Measurements from ENCODE around the gene TSC22D1. TPM values are rescaled to one million over a fixed set of nuclear protein-coding genes. Genes with fewer than 3 reads are reported as not detected.

TSC22D1 gene
- total RNA-seq (ENCODE audit: low replicate concordance), result 48.6 and 94.5 TPM in 2 replicates

DNA sequence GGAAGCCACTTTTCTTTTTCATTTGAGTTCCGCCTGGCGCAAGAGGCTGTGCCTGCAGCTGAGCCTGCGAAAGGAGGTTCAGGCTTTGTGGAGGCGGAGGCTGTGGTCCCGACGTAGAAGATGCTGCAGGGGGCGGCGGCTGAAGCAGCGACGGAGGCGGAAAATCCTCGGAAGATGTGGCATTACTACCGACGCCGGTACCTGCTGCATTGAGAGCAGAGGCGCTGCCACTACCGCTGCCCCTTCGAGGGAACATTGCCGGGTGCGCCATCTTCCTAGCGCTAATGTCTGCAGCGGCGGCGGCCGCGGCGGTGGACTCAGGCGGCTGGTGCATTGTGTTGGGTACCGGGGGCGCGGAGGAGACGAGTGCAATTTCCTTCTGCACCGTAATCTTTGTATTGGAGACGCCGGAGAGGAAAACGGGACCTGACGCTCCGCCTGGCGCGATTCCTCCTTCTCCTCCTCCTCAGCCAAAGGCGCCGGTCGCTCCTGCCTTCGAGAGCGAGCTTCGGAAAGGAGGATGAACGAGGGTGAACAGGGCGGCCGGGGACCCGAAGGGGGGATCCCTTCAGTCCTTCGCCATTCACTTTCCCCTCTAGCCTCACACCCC is at the start of gene TSC22D1:
TSC22D1 (minus strand) TSS at position 590 of the 610 bp plus-strand sequence; CDS start at position 334, 256 bp downstream.
- TF ChIP-seq, protein P1, sequence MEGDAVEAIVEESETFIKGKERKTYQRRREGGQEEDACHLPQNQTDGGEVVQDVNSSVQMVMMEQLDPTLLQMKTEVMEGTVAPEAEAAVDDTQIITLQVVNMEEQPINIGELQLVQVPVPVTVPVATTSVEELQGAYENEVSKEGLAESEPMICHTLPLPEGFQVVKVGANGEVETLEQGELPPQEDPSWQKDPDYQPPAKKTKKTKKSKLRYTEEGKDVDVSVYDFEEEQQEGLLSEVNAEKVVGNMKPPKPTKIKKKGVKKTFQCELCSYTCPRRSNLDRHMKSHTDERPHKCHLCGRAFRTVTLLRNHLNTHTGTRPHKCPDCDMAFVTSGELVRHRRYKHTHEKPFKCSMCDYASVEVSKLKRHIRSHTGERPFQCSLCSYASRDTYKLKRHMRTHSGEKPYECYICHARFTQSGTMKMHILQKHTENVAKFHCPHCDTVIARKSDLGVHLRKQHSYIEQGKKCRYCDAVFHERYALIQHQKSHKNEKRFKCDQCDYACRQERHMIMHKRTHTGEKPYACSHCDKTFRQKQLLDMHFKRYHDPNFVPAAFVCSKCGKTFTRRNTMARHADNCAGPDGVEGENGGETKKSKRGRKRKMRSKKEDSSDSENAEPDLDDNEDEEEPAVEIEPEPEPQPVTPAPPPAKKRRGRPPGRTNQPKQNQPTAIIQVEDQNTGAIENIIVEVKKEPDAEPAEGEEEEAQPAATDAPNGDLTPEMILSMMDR (IDR thresholded peaks at IDR 0.05; ENCODE audit: insufficient read depth, low read length), result peak; percentile 16
- peak within 1 kb of the TSS; percentile 71 for H3K4me3 ChIP-seq (ENCODE audit: low read depth, low read length)
- DNase-seq (ENCODE audit: low read depth), result peak; percentile 58

DNA sequence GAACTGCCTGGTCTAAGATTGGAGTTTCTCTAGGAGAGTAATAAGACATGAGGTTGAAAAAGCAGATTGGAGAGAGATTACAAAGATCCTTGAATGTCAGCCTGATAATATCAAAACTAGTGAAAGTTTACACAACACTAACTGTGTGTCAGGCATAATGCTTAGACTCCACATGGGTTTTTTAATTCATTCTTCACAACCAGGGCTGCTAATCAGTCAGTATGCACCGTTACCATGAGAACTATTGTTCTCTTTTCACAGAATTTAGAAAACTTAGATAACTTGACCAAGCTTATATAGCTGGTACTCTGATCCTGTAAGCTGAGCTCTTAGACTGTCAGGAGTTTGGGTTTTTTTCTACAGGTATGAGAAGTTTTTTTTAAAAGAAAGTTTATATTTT is 46.6 kb upstream of the TSC22D1 start:
- DNase-seq (ENCODE audit: low read depth), result peak; percentile 48

DNA sequence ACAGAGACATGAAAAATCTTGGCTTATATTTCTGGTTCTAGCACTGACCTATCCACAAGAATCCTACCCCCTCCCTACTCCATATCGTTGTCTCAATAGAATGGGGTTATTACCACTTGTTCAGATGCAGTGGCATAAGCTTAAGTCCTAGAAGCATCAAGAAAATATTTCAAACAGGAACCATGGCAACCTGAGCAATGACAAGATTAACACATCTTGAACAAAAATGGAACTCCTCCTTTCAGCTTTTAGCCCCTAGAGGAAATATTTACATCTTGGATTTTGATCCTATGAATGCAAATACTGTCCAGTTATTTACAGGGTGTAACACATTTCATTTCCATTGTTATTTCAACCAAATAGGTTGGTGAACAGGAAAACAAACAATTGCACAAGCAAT is 46.1 kb upstream of the TSC22D1 start:
- H3K4me3 ChIP-seq (ENCODE audit: low read depth, low read length), result no peak overlapping the region
- TF ChIP-seq, protein P1 (IDR thresholded peaks at IDR 0.05; ENCODE audit: insufficient read depth, low read length), result no peak
- DNase-seq (ENCODE audit: low read depth), result peak; percentile 15

More for the DNA sequence above, 46.6 kb upstream of the TSC22D1 start:
- TF ChIP-seq, protein P1 (IDR thresholded peaks at IDR 0.05; ENCODE audit: insufficient read depth, low read length), result no peak
- H3K4me3 ChIP-seq (ENCODE audit: low read depth, low read length), result no peak overlapping the region

DNA sequence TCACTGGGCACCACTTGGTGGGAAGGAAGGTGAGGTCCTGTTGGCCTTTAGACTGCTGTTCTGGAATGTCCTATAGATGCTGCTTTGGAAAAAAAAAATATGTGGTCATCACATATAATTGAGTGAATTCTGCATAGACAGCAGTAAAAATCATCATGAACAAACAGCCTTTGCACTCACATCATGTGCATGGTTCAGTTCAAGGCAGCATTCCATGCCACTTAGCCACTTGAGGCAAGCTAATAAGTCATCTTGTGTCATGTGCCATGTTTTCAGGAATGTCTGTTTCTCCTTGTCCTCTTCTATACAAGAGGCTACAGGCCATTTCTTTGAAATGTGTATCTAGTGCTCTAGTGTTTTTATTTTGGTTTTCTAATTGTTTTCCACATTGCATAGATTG is 43.9 kb upstream of the TSC22D1 start:
- no peak overlapping the region for H3K4me3 ChIP-seq (ENCODE audit: low read depth, low read length)
- DNase-seq (ENCODE audit: low read depth), result peak; percentile 20

DNA sequence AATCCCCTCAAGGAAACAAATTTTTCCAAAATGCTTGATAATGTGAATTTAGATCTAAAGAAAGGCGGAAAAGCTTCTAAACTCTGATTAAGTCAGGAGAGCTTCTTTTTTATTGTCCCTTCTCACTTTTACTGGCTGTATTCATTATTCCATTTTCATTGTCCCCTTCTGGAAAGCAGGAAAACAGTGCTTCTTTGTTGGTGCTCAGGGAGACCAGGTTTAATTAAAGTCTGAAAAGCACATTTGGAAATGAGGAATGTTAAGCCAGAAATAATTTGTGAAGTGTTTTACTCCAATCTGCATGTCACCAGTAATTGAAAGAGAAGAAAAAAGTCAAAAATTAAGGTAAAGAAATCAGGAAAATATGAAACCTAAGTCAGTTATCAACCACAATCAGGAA is 43.5 kb upstream of the TSC22D1 start:
- no peak for DNase-seq (ENCODE audit: low read depth)
- TF ChIP-seq, protein P1 (IDR thresholded peaks at IDR 0.05; ENCODE audit: insufficient read depth, low read length), result no peak
- H3K4me3 ChIP-seq (ENCODE audit: low read depth, low read length), result no peak overlapping the region

More for the DNA sequence above, 43.9 kb upstream of the TSC22D1 start:
- TF ChIP-seq, protein P1 (IDR thresholded peaks at IDR 0.05; ENCODE audit: insufficient read depth, low read length), result no peak

DNA sequence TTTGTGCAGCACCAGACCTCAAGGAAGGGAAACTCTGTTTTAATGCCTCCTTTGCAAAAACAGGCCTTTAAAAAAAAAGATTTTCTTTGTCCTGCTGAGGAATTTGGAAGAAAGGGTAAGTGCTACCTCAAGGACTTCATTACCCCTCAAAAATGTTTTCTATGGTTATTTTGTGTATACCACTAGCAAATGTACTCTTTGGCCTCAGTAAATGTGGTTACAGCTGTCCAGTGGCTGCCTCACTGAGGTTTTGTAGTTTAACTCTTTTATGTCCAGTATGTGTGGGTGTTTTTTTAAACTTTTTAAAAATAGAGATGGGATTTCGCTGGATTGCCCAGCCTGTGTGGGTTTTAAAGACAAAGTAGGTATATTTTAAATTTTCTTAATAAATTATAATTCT is 42.2 kb upstream of the TSC22D1 start:
- TF ChIP-seq, protein P1 (IDR thresholded peaks at IDR 0.05; ENCODE audit: insufficient read depth, low read length), result no peak
- H3K4me3 ChIP-seq (ENCODE audit: low read depth, low read length), result no peak overlapping the region
- no peak for DNase-seq (ENCODE audit: low read depth)

DNA sequence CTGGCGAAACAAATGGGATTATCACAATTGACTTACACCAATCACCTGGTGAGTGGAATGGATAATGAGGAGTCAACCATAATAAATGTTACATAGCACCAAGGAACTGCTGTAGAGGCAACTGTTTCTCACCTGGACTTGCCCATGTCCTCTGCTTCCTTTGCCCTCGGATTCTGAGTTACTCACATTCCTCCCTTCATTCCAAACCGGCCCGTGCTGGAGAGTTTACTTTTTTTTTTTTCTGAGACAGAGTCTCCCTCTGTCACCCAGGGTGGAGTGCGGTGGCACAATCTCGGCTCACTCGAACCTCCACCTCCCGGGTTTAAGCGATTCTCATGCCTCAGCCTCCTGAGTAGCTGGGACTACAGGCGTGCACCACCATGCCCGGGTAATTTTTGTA is 41.5 kb upstream of the TSC22D1 start:
- DNase-seq (ENCODE audit: low read depth), result no peak
- no peak overlapping the region for H3K4me3 ChIP-seq (ENCODE audit: low read depth, low read length)
- TF ChIP-seq, protein P1 (IDR thresholded peaks at IDR 0.05; ENCODE audit: insufficient read depth, low read length), result no peak
